ENCODE measurements around the gene COG7. TPM values are rescaled to one million over a fixed set of nuclear protein-coding genes. Genes with fewer than 3 reads are reported as not detected.

The COG7 gene
- polyA plus RNA-seq, 1 of the 3 experiments (the other 2 are of a cell fraction), result 33.0 TPM

DNA sequence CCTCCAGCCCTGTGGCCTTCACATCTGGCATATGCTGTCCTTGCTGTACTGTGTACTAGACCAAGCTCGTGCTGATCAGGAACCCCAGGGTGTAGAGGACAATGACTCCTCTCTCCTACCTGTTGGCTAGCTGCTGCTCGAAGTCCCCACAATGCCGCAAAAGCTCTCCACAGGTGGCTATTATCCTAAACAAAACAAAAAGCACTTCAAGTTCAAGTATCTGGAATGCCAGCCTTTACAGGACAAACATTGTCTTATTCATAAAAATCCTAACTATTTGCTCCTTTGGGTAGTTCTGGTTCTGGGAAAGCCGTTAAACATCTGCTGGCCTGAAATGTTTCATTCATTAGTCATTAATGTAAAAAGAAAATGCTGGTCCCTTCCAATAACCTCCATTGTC, 42.8 kb downstream of the COG7 start:
- Histone ChIP-seq H4K20me1 (ENCODE audit: insufficient read depth) (no peaks in the 10 kb centered on the region), H3K36me3 (replicated peaks in 1 of 2; ENCODE audit: control insufficient read depth in 1 of 2, insufficient read depth in 2 of 2, low read length in 1 of 2) (peaks cover 34 to 44% of the 10 kb centered on the region in 2 experiments), H3K9ac (no peak overlapping the region), H3F3A (replicated peaks; ENCODE audit: insufficient read depth) (no peaks in the 10 kb centered on the region), H3K4me3 (ENCODE audit: low read depth in 2 of 2, low read length in 1 of 2) (no peak overlapping the region), H3K9me3 (no peaks in the 10 kb centered on the region), H3K27me3 (ENCODE audit: insufficient read depth) (no peaks in the 10 kb centered on the region), H3K79me2 (ENCODE audit: insufficient read depth) (no peaks in the 10 kb centered on the region), H3K4me1 (ENCODE audit: control insufficient read depth in 1 of 2, insufficient read depth in 2 of 2, low read depth in 1 of 2, low read length in 1 of 2) (peaks cover 0 to 4% of the 10 kb centered on the region in 2 experiments; a peak in 1 of 4 replicates), H3K27ac (ENCODE audit: low read depth in 2 of 2, low read length in 1 of 2) (no peak overlapping the region), H3K9me2 (no peaks in the 10 kb centered on the region), H2AFZ (ENCODE audit: low read depth) (no peak overlapping the region), H3K4me2 (no peak overlapping the region)
- DNase-seq, result no peak
- TF ChIP-seq TCF12 (IDR thresholded peaks at IDR 0.05), result peak; percentile 8; the same call in 1 of the 2 replicates
- no peak for TF ChIP-seq ELF1 (IDR thresholded peaks at IDR 0.05)
- no peak for TF ChIP-seq EZH2phosphoT487 (IDR thresholded peaks at IDR 0.05; ENCODE audit: borderline replicate concordance, low read depth)
- no peak for TF ChIP-seq MEF2A (IDR thresholded peaks at IDR 0.05; ENCODE audit: borderline replicate concordance, low read depth)
- no peak for TF ChIP-seq GABPA (IDR thresholded peaks at IDR 0.05; ENCODE audit: low read depth)
- no peak for TF ChIP-seq NFIC (IDR thresholded peaks at IDR 0.05; ENCODE audit: borderline replicate concordance)
- CTCF ChIA-PET, result interaction anchor here (2.7 kb wide), 1 partner anchor 24 kb away, joined by 12 read pairs; no protein-coding TSS in a partner anchor
- POLR2A ChIA-PET, result no interaction called here
- 71% methylated on average over 4 of the region's 4 CpGs for WGBS (ENCODE audit: low lambda C conversion rate)

DNA sequence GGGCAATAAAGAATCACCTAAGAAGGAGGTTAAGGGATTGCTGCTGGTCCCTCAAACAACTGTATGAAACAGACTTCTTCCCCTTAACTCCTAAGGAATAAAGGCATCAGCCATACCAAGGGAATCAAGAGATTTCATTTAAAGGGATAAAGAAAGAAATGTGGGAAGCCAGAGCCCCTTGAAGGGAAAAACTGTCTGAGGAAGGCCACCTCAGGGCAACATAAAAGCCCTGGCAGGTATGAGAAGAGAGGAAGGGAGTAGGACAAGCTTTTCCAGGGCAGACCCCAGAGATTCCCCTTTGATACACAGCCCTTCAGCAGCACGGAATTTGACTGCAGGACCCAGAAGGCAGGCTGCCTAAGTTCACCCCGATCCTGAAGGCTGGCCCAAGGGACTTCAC, 43.5 kb downstream of the COG7 start:
- H3K27me3 ChIP-seq (ENCODE audit: insufficient read depth), result no peaks in the 10 kb centered on the region
- no peak for DNase-seq
- peaks cover 40 to 46% of the 10 kb centered on the region in 2 experiments for H3K36me3 ChIP-seq (replicated peaks in 1 of 2; ENCODE audit: control insufficient read depth in 1 of 2, insufficient read depth in 2 of 2, low read length in 1 of 2)
- peaks cover 0 to 4% of the 10 kb centered on the region in 2 experiments; a peak in 1 of 4 replicates for H3K4me1 ChIP-seq (ENCODE audit: control insufficient read depth in 1 of 2, insufficient read depth in 2 of 2, low read depth in 1 of 2, low read length in 1 of 2)
- POLR2A ChIA-PET, result no interaction called here
- H3K27ac ChIP-seq (ENCODE audit: low read depth in 2 of 2, low read length in 1 of 2), result no peak overlapping the region
- no peaks in the 10 kb centered on the region for H4K20me1 ChIP-seq (ENCODE audit: insufficient read depth)
- H2AFZ ChIP-seq (ENCODE audit: low read depth), result no peak overlapping the region
- H3K4me3 ChIP-seq (ENCODE audit: low read depth in 2 of 2, low read length in 1 of 2), result no peak overlapping the region
- no peaks in the 10 kb centered on the region for H3K9me2 ChIP-seq
- no peaks in the 10 kb centered on the region for H3K79me2 ChIP-seq (ENCODE audit: insufficient read depth)
- CTCF ChIA-PET, result interaction anchor here (2.7 kb wide), 1 partner anchor 25 kb away, joined by 12 read pairs; no protein-coding TSS in a partner anchor
- H3K4me2 ChIP-seq, result no peak overlapping the region
- 80% methylated on average over 1 of the region's 2 CpGs for WGBS (ENCODE audit: low lambda C conversion rate)
- no peak overlapping the region for H3K9ac ChIP-seq
- H3K9me3 ChIP-seq, result no peaks in the 10 kb centered on the region
- no peaks in the 10 kb centered on the region for H3F3A ChIP-seq (replicated peaks; ENCODE audit: insufficient read depth)
- TF ChIP-seq, protein P1, sequence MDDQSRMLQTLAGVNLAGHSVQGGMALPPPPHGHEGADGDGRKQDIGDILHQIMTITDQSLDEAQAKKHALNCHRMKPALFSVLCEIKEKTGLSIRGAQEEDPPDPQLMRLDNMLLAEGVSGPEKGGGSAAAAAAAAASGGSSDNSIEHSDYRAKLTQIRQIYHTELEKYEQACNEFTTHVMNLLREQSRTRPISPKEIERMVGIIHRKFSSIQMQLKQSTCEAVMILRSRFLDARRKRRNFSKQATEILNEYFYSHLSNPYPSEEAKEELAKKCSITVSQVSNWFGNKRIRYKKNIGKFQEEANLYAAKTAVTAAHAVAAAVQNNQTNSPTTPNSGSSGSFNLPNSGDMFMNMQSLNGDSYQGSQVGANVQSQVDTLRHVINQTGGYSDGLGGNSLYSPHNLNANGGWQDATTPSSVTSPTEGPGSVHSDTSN (IDR thresholded peaks at IDR 0.05), result no peak
- TF ChIP-seq, protein P2, sequence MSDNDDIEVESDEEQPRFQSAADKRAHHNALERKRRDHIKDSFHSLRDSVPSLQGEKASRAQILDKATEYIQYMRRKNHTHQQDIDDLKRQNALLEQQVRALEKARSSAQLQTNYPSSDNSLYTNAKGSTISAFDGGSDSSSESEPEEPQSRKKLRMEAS (IDR thresholded peaks at IDR 0.05; ENCODE audit: low read depth), result no peak
- TF ChIP-seq, protein P3, sequence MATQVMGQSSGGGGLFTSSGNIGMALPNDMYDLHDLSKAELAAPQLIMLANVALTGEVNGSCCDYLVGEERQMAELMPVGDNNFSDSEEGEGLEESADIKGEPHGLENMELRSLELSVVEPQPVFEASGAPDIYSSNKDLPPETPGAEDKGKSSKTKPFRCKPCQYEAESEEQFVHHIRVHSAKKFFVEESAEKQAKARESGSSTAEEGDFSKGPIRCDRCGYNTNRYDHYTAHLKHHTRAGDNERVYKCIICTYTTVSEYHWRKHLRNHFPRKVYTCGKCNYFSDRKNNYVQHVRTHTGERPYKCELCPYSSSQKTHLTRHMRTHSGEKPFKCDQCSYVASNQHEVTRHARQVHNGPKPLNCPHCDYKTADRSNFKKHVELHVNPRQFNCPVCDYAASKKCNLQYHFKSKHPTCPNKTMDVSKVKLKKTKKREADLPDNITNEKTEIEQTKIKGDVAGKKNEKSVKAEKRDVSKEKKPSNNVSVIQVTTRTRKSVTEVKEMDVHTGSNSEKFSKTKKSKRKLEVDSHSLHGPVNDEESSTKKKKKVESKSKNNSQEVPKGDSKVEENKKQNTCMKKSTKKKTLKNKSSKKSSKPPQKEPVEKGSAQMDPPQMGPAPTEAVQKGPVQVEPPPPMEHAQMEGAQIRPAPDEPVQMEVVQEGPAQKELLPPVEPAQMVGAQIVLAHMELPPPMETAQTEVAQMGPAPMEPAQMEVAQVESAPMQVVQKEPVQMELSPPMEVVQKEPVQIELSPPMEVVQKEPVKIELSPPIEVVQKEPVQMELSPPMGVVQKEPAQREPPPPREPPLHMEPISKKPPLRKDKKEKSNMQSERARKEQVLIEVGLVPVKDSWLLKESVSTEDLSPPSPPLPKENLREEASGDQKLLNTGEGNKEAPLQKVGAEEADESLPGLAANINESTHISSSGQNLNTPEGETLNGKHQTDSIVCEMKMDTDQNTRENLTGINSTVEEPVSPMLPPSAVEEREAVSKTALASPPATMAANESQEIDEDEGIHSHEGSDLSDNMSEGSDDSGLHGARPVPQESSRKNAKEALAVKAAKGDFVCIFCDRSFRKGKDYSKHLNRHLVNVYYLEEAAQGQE (IDR thresholded peaks at IDR 0.05; ENCODE audit: low read depth, low read length), result no peak
- TF ChIP-seq JUND (IDR thresholded peaks at IDR 0.05) (no peak), RCOR1 (IDR thresholded peaks at IDR 0.05; ENCODE audit: low read length) (no peak), NRF1 (IDR thresholded peaks at IDR 0.05; ENCODE audit: low read depth, low read length) (no peak), TCF12 (IDR thresholded peaks at IDR 0.05) (no peak), EZH2phosphoT487 (IDR thresholded peaks at IDR 0.05; ENCODE audit: borderline replicate concordance, low read depth) (no peak), ELF1 (IDR thresholded peaks at IDR 0.05) (no peak), YY1 (IDR thresholded peaks at IDR 0.05; ENCODE audit: low read depth) (no peak), GABPA (IDR thresholded peaks at IDR 0.05; ENCODE audit: low read depth) (no peak), TAF1 (IDR thresholded peaks at IDR 0.05; ENCODE audit: borderline replicate concordance, low read depth, low read length) (no peak), SMC3 (IDR thresholded peaks at IDR 0.05; ENCODE audit: low read depth, low read length) (no peak), NFIC (IDR thresholded peaks at IDR 0.05; ENCODE audit: borderline replicate concordance) (no peak), FOXM1 (IDR thresholded peaks at IDR 0.05; ENCODE audit: low read depth) (no peak)
- TF ChIP-seq, protein P4, sequence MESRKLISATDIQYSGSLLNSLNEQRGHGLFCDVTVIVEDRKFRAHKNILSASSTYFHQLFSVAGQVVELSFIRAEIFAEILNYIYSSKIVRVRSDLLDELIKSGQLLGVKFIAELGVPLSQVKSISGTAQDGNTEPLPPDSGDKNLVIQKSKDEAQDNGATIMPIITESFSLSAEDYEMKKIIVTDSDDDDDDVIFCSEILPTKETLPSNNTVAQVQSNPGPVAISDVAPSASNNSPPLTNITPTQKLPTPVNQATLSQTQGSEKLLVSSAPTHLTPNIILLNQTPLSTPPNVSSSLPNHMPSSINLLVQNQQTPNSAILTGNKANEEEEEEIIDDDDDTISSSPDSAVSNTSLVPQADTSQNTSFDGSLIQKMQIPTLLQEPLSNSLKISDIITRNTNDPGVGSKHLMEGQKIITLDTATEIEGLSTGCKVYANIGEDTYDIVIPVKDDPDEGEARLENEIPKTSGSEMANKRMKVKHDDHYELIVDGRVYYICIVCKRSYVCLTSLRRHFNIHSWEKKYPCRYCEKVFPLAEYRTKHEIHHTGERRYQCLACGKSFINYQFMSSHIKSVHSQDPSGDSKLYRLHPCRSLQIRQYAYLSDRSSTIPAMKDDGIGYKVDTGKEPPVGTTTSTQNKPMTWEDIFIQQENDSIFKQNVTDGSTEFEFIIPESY (IDR thresholded peaks at IDR 0.05; ENCODE audit: borderline replicate concordance, low read depth), result no peak
- TF ChIP-seq, protein P5, sequence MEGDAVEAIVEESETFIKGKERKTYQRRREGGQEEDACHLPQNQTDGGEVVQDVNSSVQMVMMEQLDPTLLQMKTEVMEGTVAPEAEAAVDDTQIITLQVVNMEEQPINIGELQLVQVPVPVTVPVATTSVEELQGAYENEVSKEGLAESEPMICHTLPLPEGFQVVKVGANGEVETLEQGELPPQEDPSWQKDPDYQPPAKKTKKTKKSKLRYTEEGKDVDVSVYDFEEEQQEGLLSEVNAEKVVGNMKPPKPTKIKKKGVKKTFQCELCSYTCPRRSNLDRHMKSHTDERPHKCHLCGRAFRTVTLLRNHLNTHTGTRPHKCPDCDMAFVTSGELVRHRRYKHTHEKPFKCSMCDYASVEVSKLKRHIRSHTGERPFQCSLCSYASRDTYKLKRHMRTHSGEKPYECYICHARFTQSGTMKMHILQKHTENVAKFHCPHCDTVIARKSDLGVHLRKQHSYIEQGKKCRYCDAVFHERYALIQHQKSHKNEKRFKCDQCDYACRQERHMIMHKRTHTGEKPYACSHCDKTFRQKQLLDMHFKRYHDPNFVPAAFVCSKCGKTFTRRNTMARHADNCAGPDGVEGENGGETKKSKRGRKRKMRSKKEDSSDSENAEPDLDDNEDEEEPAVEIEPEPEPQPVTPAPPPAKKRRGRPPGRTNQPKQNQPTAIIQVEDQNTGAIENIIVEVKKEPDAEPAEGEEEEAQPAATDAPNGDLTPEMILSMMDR (IDR thresholded peaks at IDR 0.05), result no peak
